Keratinocyte (primary cell): ENCODE results near the gene HIGD1B. TPM values are rescaled to one million over a fixed set of nuclear protein-coding genes. Genes with fewer than 3 reads are reported as not detected.

Source experiments
- DNase-seq: peaks from one replicate; pipeline ENCODE4 v3.0.0-alpha.2; 2011; ENCODE audit warnings: low read depth, missing footprints, low spot score
- FAIRE-seq: peaks from 2 replicates; lab custom pipeline; 2011; peaks lifted over from hg19 to GRCh38; lab: Jason Lieb, UNC
- H2AFZ ChIP-seq: 2 replicates; pipeline ENCODE4 v1.6.0; 2012; ENCODE audit warnings: low read length, control low read depth, inconsistent platforms; ENCODE audit not compliant: control insufficient read depth
- H3K27ac ChIP-seq: 2 replicates; pipeline ENCODE4 v1.5.1; 2011; ENCODE audit warnings: low read length; ENCODE audit not compliant: control insufficient read depth, insufficient read depth
- H3K27me3 ChIP-seq: 3 replicates; pipeline ENCODE4 v1.6.0; 2011; ENCODE audit warnings: low read length; ENCODE audit not compliant: control insufficient read depth, insufficient read depth; ENCODE audit errors: extremely low read depth
- H3K36me3 ChIP-seq, 2 experiments: 2 replicates in 1 of 2; 3 replicates in 1 of 2; pipeline ENCODE4 v1.5.1; 2011; ENCODE audit warnings: low read length in 2 of 2, mild to moderate bottlenecking in 1 of 2; ENCODE audit not compliant: control insufficient read depth in 2 of 2, insufficient read depth in 2 of 2; ENCODE audit errors: extremely low read depth in 1 of 2
- H3K4me1 ChIP-seq: 3 replicates; pipeline ENCODE4 v1.5.1; 2011; ENCODE audit warnings: low read length; ENCODE audit not compliant: control insufficient read depth, insufficient read depth; ENCODE audit errors: extremely low read depth
- H3K4me2 ChIP-seq: 3 replicates; pipeline ENCODE4 v1.6.0; 2011; ENCODE audit warnings: low read depth, low read length; ENCODE audit not compliant: control insufficient read depth, insufficient read depth; ENCODE audit errors: extremely low read depth
- H3K4me3 ChIP-seq, 3 experiments: fragments of 200-600 bp in 1 of 3; sonication (generic) in 1 of 3; 2 replicates in 2 of 3; 3 replicates in 1 of 3; pipeline ENCODE4 v1.5.1; 2011 to 2016; ENCODE audit warnings: low read length in 3 of 3, mild to moderate bottlenecking in 3 of 3, control low read depth in 2 of 3, inconsistent platforms in 1 of 3, low read depth in 1 of 3, mixed read lengths in 1 of 3, mixed run types in 1 of 3, moderate library complexity in 1 of 3; ENCODE audit not compliant: control insufficient read depth in 2 of 3, insufficient read depth in 2 of 3; ENCODE audit errors: extremely low read depth in 1 of 3
- H3K79me2 ChIP-seq: 2 replicates; pipeline ENCODE4 v1.6.0; 2012; ENCODE audit warnings: low read length; ENCODE audit not compliant: control insufficient read depth, insufficient read depth
- H3K9ac ChIP-seq: 3 replicates; pipeline ENCODE4 v1.6.0; 2011; ENCODE audit warnings: low read length; ENCODE audit not compliant: control insufficient read depth, insufficient read depth; ENCODE audit errors: extremely low read depth
- H3K9me1 ChIP-seq: 3 replicates; pipeline ENCODE4 v1.6.0; 2011; ENCODE audit warnings: low read length; ENCODE audit not compliant: control insufficient read depth, insufficient read depth; ENCODE audit errors: extremely low read depth
- H3K9me3 ChIP-seq: 2 replicates; pipeline ENCODE4 v1.5.1; 2012; ENCODE audit warnings: low read depth, low read length; ENCODE audit not compliant: control insufficient read depth
- H4K20me1 ChIP-seq: 3 replicates; pipeline ENCODE4 v1.6.0; 2011; ENCODE audit warnings: low read length; ENCODE audit not compliant: control insufficient read depth, insufficient read depth; ENCODE audit errors: extremely low read depth
- EZH2 ChIP-seq: IDR thresholded peaks from one replicate; pipeline ENCODE4 v1.6.1; 2012; ENCODE audit warnings: inconsistent platforms, mild to moderate bottlenecking, low read length, moderate library complexity
- dilution Hi-C: fragments of 300-500 bp; cut with MboI; formaldehyde crosslinking; loops from one replicate; pipeline ENCODE4 v1.7.0; 2020; ENCODE audit warnings: low sequenced_read_pairs; ENCODE audit not compliant: extremely low pct_ligation_motif_present
- polyA plus RNA-seq, 5 experiments: library from polyadenylated mRNA; depleted of rRNA in 3 of 5; stranded (reverse) in 3 of 5; stranded (forward) in 1 of 5; unstranded in 1 of 5; fragments of >200 nt; gene quantifications; 1 replicate in 1 of 5; 2 replicates in 3 of 5; 3 replicates in 1 of 5; pipeline versions ENCODE4 v1.2.1 to v1.2.3, GENCODE V29; 2011 to 2012; ENCODE audit warnings: missing spikeins in 2 of 5, low read depth in 1 of 5, low replicate concordance in 1 of 5
- TF ChIP-seq, protein P1 (sequence below), 3 experiments: IDR thresholded peaks in 1 of 3; conservative IDR thresholded peaks in 1 of 3; optimal IDR thresholded peaks in 1 of 3; 2 replicates in 2 of 3; 3 replicates in 1 of 3; pipeline versions ENCODE3 to v1.5.1; 2011; ENCODE audit warnings: low read length in 3 of 3, mild to moderate bottlenecking in 3 of 3, moderate library complexity in 2 of 3, control low read depth in 1 of 3, inconsistent platforms in 1 of 3; ENCODE audit not compliant: insufficient read depth in 2 of 3; ENCODE audit errors: extremely low read depth in 1 of 3

Gene HIGD1B
- polyA plus RNA-seq, 1 donor (not counting 4 experiments of a cell fraction or from before 2014, with no cell fraction given): not detected

DNA sequence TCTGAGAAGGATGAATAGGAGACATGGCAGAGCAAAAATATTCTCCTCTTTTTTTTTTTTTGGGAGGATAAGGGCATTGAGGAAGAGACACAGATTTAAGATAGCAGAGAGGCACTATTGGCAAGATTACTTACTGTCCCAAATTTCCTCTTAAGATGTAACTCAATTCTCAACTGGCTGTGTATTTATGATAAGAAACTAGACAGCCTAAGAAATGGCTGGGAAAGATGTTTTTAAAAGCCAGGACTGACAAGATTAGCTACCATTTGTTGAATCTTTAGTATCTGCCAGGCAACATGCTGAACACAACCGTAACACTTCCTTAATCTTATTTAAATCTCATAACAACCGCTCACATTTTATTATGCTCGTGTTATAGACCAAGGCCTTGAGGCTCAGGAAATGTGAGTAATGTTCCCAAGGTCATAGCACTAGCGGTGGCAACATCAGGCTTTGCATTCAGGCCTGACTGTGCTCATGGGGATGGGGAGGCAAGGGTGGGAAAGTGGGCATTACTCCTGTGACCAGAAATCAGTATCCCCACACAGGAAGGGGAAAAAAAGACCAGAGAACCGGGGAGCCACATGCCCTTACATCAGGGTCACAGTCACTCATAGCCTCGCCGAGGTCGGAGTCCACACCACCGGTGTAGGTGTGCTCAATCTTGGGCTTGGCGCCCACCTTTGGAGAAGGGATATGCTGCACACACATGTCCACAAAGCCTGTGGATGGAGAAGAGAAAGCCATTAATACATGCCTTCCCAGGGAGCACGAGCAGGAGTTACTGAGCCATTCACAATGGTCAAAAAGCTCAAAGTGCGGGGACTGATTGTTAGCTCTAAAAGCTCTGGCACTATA lies 15.6 kb downstream of the HIGD1B start:
- FAIRE-seq (no peak), DNase-seq (no peak)
- TF ChIP-seq EZH2: no peak
- TF ChIP-seq, protein P1, sequence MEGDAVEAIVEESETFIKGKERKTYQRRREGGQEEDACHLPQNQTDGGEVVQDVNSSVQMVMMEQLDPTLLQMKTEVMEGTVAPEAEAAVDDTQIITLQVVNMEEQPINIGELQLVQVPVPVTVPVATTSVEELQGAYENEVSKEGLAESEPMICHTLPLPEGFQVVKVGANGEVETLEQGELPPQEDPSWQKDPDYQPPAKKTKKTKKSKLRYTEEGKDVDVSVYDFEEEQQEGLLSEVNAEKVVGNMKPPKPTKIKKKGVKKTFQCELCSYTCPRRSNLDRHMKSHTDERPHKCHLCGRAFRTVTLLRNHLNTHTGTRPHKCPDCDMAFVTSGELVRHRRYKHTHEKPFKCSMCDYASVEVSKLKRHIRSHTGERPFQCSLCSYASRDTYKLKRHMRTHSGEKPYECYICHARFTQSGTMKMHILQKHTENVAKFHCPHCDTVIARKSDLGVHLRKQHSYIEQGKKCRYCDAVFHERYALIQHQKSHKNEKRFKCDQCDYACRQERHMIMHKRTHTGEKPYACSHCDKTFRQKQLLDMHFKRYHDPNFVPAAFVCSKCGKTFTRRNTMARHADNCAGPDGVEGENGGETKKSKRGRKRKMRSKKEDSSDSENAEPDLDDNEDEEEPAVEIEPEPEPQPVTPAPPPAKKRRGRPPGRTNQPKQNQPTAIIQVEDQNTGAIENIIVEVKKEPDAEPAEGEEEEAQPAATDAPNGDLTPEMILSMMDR (optimal IDR thresholded peaks at IDR 0.05 in 1 of 3, IDR thresholded peaks at IDR 0.05 in 1 of 3, conservative IDR thresholded peaks at IDR 0.05 in 1 of 3; ENCODE audit: extremely low read depth in 1 of 3, insufficient read depth in 2 of 3, low read length in 3 of 3): no peak
- Histone ChIP-seq H3K79me2 (no peaks in the 10 kb centered on the region), H3K4me3 (no peak overlapping the region), H2AFZ (no peak overlapping the region), H3K9ac (no peak overlapping the region), H3K4me2 (no peak overlapping the region), H3K27ac (no peak overlapping the region), H3K4me1 (no peaks in the 10 kb centered on the region), H3K9me3 (no peaks in the 10 kb centered on the region), H3K27me3 (no peaks in the 10 kb centered on the region), H3K36me3 (peaks cover 42 to 82% of the 10 kb centered on the region in 2 experiments), H3K9me1 (no peaks in the 10 kb centered on the region), H4K20me1 (peaks cover 4% of the 10 kb centered on the region)
- dilution Hi-C loops: no loop called here

GRCh38 chr17:44864831-44865230 lies 17.1 kb downstream of the HIGD1B start:
- dilution Hi-C loops: no loop called here
- TF ChIP-seq, protein P1 (optimal IDR thresholded peaks at IDR 0.05 in 1 of 3, IDR thresholded peaks at IDR 0.05 in 1 of 3, conservative IDR thresholded peaks at IDR 0.05 in 1 of 3; ENCODE audit: extremely low read depth in 1 of 3, insufficient read depth in 2 of 3, low read length in 3 of 3): no peak
- TF ChIP-seq EZH2: no peak
- no peaks in the 10 kb centered on the region for H3K9me3 ChIP-seq
- no peaks in the 10 kb centered on the region for H3K79me2 ChIP-seq
- FAIRE-seq (no peak), DNase-seq (no peak)
- no peaks in the 10 kb centered on the region for H3K27me3 ChIP-seq
- H3K4me1 ChIP-seq: no peaks in the 10 kb centered on the region
- no peak overlapping the region for H3K4me2 ChIP-seq
- no peak overlapping the region for H3K9ac ChIP-seq
- H3K4me3 ChIP-seq: no peak overlapping the region
- H4K20me1 ChIP-seq: peaks cover 4% of the 10 kb centered on the region
- no peak overlapping the region for H3K27ac ChIP-seq
- no peaks in the 10 kb centered on the region for H3K9me1 ChIP-seq
- H2AFZ ChIP-seq: no peak overlapping the region
- H3K36me3 ChIP-seq: peaks cover 36 to 80% of the 10 kb centered on the region in 2 experiments
